SJSA1 (cell line): ENCODE measurements around the gene CHRNB4. TPM values are rescaled to one million over a fixed set of nuclear protein-coding genes. Genes with fewer than 3 reads are reported as not detected.

Source experiments
- DNase-seq, 2 experiments: peaks; one replicate each; pipeline ENCODE4 v3.0.0-alpha.2; 2015 to 2020; ENCODE audit warnings: low spot score in 2 of 2, low read depth in 1 of 2
- H3K27ac ChIP-seq: fragments of 250-450 bp; sonication (Bioruptor Pico); 2 replicates; pipeline ENCODE4 v1.5.1; 2020; ENCODE audit warnings: mild to moderate bottlenecking, moderate library complexity
- H3K27me3 ChIP-seq: fragments of 250-450 bp; sonication (Bioruptor Pico); replicated peaks from 2 replicates; pipeline ENCODE4 v1.5.1; 2020; ENCODE audit warnings: mild to moderate bottlenecking, moderate library complexity
- H3K36me3 ChIP-seq: fragments of 250-450 bp; sonication (Bioruptor Pico); 2 replicates; pipeline ENCODE4 v1.5.1; 2020; ENCODE audit warnings: mild to moderate bottlenecking
- H3K4me1 ChIP-seq: fragments of 250-450 bp; sonication (Bioruptor Pico); replicated peaks from 2 replicates; pipeline ENCODE4 v1.6.1; 2021; ENCODE audit warnings: mild to moderate bottlenecking
- H3K4me3 ChIP-seq: fragments of 250-450 bp; sonication (Bioruptor Pico); 2 replicates; pipeline ENCODE4 v1.5.1; 2020; ENCODE audit warnings: mild to moderate bottlenecking
- H3K9me3 ChIP-seq: fragments of 250-450 bp; sonication (Bioruptor Pico); replicated peaks from 2 replicates; pipeline ENCODE4 v1.5.1; 2020; ENCODE audit warnings: mild to moderate bottlenecking
- total RNA-seq: library from RNA; depleted of rRNA; stranded (reverse); fragments of >200 nt; shearing (Covaris generic); gene quantifications from 2 replicates; pipeline ENCODE4 v1.2.3, GENCODE V29; 2014

CHRNB4 gene
- total RNA-seq, 1 experiment from 2014 or later, result not detected

DNA sequence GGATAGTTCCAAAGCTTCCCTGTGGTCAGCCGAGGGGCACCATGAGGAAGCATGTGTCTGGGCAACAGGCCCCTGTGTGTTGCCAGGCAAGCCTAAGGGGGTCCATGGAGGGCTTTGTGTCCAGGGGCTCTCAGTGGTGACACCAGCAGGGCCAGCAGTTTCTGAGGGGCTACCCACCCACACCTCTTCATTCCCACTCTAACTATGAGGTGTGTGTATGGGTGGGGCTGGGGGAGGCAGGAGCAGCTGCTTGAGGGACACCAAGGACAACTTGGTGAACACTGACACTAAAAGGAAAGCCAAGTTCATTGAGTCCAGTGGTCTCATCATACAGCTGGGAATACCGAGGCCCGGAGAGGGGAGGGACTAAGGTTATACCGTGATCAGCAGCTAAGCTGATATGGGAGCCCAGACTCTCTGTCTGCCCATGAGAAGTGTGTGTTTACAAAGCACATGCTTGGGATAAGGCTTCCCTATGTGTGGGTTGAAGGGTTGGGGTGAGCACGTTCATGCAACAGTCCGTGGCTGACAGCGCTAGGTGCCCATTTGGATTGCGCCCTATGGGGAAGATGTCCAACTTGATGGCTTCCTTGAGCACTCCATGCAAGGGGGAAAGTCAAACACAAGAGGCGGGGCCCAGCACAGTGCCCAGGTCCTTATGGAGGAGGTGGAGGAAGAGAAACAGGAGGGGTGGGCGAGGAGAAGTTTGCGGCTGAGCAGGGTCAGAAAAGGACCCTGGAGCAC lies 34.8 kb upstream of the CHRNB4 start:
- no peak for DNase-seq
- H3K36me3 ChIP-seq, result no peaks in the 10 kb centered on the region
- H3K27me3 ChIP-seq, result no peaks in the 10 kb centered on the region
- no peak overlapping the region for H3K27ac ChIP-seq
- H3K9me3 ChIP-seq, result no peaks in the 10 kb centered on the region
- H3K4me1 ChIP-seq, result no peaks in the 10 kb centered on the region
- no peak overlapping the region for H3K4me3 ChIP-seq

DNA sequence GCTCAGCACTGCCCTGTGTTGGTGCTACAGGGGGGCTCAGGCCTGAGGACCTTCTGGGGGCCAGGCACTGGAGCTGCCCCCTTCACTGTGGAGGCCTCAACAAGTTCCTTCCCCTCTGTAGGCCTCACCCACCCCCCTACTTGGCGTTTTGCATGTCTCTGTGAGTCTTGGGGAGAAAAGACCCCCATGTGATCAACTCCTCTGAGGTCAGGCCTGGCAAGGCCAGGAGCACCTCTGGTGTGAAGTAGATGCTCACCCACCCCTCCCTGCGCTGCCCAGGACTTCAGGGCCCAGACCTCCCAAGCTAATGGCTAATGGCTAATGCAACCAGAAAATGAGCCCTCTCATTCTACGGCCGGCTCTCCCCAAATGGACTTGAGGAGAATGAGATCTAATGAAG lies 34.2 kb upstream of the CHRNB4 start:
- no peak overlapping the region for H3K27ac ChIP-seq
- H3K9me3 ChIP-seq, result no peaks in the 10 kb centered on the region
- H3K36me3 ChIP-seq, result no peaks in the 10 kb centered on the region
- no peak overlapping the region for H3K4me3 ChIP-seq
- no peaks in the 10 kb centered on the region for H3K4me1 ChIP-seq
- H3K27me3 ChIP-seq, result no peaks in the 10 kb centered on the region
- DNase-seq, result no peak

GRCh38 chr15:78673917-78674444 lies 33.0 kb upstream of the CHRNB4 start:
- Histone ChIP-seq H3K27ac (no peak overlapping the region), H3K36me3 (no peaks in the 10 kb centered on the region), H3K9me3 (no peaks in the 10 kb centered on the region), H3K27me3 (no peaks in the 10 kb centered on the region), H3K4me1 (no peaks in the 10 kb centered on the region), H3K4me3 (no peak overlapping the region)
- DNase-seq, result no peak

- no peak for DNase-seq
Observed at GRCh38 chr15:78673476-78673875, 32.5 kb upstream of the CHRNB4 start.

DNA sequence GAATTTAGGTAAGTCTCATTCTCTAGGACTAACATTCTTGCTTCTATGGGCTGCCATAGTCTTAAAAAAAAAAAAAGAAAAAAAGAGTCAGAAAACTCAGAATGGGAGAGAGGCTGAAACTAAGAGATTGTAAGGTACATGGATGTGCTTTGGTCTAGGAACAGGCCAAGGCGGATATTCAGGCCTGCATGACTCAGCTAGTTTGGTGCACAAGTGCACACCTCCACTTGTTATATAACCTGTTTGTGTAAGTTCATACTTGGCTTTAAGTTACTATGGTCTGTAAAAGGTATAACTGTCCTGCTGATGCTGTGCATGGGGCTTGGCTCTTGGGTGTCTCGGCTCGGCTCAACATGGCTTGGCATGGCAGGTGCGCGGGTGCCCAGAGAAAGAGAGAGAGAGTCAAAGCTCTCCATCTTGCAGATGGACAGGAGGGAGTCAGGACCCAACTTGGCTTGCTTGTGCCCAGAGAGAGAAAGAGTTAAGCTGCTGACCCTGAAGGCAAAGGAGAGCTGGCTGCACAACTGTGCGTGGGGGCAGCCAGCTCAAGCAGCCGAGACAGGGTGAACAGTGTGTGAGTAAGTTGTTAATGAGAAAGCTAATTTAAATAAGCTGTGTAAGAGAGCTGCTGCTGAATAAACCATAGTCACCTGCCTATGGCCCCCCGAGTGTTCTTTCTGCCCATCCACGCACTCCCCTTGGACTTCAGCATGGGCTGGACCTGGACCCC lies 31.4 kb upstream of the CHRNB4 start:
- no peaks in the 10 kb centered on the region for H3K4me1 ChIP-seq
- no peaks in the 10 kb centered on the region for H3K9me3 ChIP-seq
- no peaks in the 10 kb centered on the region for H3K36me3 ChIP-seq

More at GRCh38 chr15:78673476-78673875, 32.5 kb upstream of the CHRNB4 start:
- no peak overlapping the region for H3K27ac ChIP-seq
- no peaks in the 10 kb centered on the region for H3K9me3 ChIP-seq
- no peaks in the 10 kb centered on the region for H3K27me3 ChIP-seq
- H3K36me3 ChIP-seq, result no peaks in the 10 kb centered on the region
- H3K4me3 ChIP-seq, result no peak overlapping the region
- no peaks in the 10 kb centered on the region for H3K4me1 ChIP-seq

DNA sequence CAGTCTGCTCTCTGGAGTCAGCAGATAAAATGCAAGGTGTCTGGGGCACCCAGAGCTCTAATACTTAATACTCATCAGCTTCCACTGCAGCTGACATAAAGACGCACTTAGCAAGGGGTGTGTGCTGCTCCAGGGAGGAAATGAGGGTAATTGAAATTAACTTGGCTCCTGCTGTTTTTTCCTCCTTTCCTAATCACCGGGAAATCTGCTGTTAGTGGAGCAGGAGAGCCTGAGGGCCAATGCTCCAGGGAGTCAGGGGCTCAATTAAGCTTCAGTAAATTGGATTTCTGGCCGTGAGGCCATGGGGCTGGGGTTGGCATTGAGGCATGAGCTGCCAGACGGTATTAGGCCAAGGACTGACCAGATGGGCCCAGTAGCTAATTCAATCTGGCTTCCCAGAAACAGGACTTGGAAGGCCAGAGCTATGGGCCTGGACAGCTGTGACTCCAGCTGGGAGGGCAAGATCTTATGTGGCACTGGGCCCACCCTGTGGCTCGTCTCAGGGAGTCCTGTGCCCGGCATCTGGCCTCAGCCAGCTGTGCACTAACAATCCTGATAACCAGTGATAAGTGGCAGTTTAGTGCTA lies 30.7 kb upstream of the CHRNB4 start:
- no peak for DNase-seq
- Histone ChIP-seq H3K4me3 (no peak overlapping the region), H3K9me3 (no peaks in the 10 kb centered on the region), H3K27me3 (0 out of 2 replicates have a peak, but pooled peaks cover under 1% of the 10 kb centered on the region), H3K36me3 (no peaks in the 10 kb centered on the region), H3K27ac (no peak overlapping the region), H3K4me1 (no peaks in the 10 kb centered on the region)

More for the DNA sequence above, 31.4 kb upstream of the CHRNB4 start:
- Histone ChIP-seq H3K4me3 (no peak overlapping the region), H3K27ac (no peak overlapping the region), H3K27me3 (no peaks in the 10 kb centered on the region)
- no peak for DNase-seq

DNA sequence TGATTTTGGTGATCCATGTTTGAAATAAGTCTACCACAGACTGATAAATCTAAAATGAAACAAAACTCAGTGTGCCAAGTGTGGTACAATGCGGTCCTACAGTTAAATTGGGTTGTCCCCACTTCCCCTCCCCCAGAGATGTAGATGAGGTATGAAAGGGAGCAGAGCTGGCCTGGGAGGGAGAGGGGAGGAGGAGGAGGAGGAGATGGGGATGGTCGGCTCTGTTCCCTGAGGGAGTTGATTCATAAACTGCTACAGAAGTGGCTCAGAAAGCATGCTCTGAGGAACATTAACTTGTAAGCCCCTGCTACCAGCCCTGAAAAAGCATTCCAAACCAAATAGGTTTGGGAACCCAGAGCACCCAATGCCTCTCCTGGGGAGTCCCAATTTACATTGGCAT lies 28.0 kb upstream of the CHRNB4 start:
- Histone ChIP-seq H3K9me3 (no peaks in the 10 kb centered on the region), H3K4me3 (no peak overlapping the region), H3K4me1 (no peaks in the 10 kb centered on the region), H3K27ac (no peak overlapping the region), H3K36me3 (no peaks in the 10 kb centered on the region), H3K27me3 (peaks cover 5% of the 10 kb centered on the region; the same call in 1 of the 2 replicates)
- DNase-seq, result no peak

GRCh38 chr15:78667578-78668236 lies 26.7 kb upstream of the CHRNB4 start:
- H3K27ac ChIP-seq, result no peak overlapping the region
- no peaks in the 10 kb centered on the region for H3K36me3 ChIP-seq
- H3K9me3 ChIP-seq, result no peaks in the 10 kb centered on the region
- H3K4me1 ChIP-seq, result peaks cover 3% of the 10 kb centered on the region; the same call in 1 of the 2 replicates
- H3K4me3 ChIP-seq, result no peak overlapping the region
- peaks cover 5% of the 10 kb centered on the region; the same call in 1 of the 2 replicates for H3K27me3 ChIP-seq
- no peak for DNase-seq

DNA sequence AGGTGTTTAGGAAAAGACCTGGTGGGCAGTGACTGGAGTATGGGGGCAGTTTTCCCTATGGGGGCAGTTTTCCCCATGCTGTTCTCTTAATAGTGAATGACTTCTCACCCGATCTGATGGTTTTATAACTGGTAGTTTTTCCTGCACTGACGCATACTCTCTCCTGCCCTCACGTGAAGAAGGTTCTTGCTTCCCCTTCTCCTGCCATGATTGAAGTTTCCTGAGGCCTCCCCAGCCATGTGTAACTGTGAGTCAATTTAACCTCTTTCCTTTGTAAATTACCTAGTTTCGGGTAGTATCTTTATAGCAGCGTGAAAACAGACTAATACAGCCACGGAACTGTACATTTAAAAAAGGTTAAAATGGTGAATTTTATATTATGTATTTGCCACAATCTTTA lies 25.0 kb upstream of the CHRNB4 start:
- Histone ChIP-seq H3K4me1 (peaks cover 3% of the 10 kb centered on the region; the same call in 1 of the 2 replicates), H3K27ac (no peak overlapping the region), H3K36me3 (no peaks in the 10 kb centered on the region), H3K4me3 (no peak overlapping the region), H3K27me3 (peaks cover 5% of the 10 kb centered on the region; the same call in 1 of the 2 replicates), H3K9me3 (no peaks in the 10 kb centered on the region)
- no peak for DNase-seq

- no peak overlapping the region for H3K27ac ChIP-seq
- H3K9me3 ChIP-seq, result no peaks in the 10 kb centered on the region
- H3K4me3 ChIP-seq, result no peak overlapping the region
- H3K27me3 ChIP-seq, result peaks cover 5% of the 10 kb centered on the region; the same call in 1 of the 2 replicates
- no peak for DNase-seq
- H3K36me3 ChIP-seq, result no peaks in the 10 kb centered on the region
- H3K4me1 ChIP-seq, result peaks cover 3% of the 10 kb centered on the region; the same call in 1 of the 2 replicates
Observed at GRCh38 chr15:78663703-78664102, 22.7 kb upstream of the CHRNB4 start.

DNA sequence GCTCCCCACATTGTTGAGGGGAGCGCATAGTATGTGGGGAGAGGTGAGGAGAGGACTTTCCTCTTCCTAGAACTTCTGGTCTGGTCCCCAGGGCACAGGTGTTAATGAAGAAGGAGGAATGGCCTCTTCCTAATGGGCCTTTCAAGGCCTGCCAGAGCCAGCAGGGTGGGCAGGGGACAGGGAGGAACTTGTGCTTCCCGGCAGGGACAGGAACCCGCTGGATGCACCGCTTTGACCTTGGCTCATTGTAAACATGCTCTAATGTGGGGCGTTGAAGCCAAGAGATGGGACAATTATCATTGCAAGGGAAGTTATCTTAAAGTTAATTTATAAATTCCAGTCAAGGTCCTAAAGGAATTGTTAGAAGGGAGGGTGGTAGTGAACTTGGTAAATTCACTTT lies 21.0 kb upstream of the CHRNB4 start:
- no peak overlapping the region for H3K4me3 ChIP-seq
- no peaks in the 10 kb centered on the region for H3K9me3 ChIP-seq
- no peak for DNase-seq
- no peak overlapping the region for H3K27ac ChIP-seq
- H3K36me3 ChIP-seq, result no peaks in the 10 kb centered on the region
- H3K4me1 ChIP-seq, result peaks cover 3% of the 10 kb centered on the region; the same call in 1 of the 2 replicates
- H3K27me3 ChIP-seq, result peaks cover 5% of the 10 kb centered on the region; the same call in 1 of the 2 replicates

DNA sequence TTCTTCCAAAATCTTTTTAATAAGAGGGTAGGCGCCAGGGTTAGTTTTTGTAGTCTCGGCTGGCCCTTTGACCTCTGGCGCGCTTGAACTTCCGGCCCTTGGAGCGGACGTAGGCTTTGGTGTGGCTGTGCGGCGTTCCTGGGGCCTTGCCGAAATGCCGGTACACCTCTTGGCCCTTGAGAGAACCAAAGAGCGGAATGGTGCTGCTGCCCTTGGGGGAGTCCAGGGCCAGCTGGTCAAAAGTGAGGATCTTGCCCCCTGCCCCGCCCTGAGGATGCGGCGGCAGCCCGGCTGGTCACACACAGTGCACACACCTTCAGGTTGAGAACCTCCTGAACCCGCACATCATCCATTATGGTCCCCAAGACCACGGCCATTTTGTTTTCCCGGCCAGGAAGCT lies 20.0 kb upstream of the CHRNB4 start:
- Histone ChIP-seq H3K27ac (no peak overlapping the region), H3K27me3 (peaks cover 3% of the 10 kb centered on the region; the same call in 1 of the 2 replicates), H3K9me3 (no peaks in the 10 kb centered on the region), H3K36me3 (no peaks in the 10 kb centered on the region), H3K4me1 (peaks cover 3% of the 10 kb centered on the region; the same call in 1 of the 2 replicates), H3K4me3 (no peak overlapping the region)
- no peak for DNase-seq

DNA sequence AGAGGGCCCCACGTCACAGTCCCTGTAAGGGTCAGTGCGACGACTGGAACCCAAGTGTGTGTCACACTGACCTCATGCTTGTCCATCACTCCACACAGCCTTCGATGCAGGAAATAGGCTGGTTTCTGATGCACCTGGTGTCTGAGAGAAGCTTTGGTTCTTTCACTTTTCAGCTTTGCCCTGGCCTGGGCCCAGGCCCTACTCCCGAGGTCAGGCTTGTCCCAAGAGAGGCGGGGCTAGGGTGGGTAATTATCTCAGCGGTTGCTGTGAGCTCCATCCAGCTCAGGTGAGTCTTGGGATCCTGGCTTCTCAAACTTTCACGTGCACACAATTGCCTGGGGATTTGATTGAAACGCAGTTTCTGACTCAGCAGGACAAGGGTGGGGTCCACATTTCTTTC lies 19.6 kb upstream of the CHRNB4 start:
- Histone ChIP-seq H3K4me1 (peaks cover 3% of the 10 kb centered on the region; the same call in 1 of the 2 replicates), H3K27me3 (peaks cover 2% of the 10 kb centered on the region; the same call in 1 of the 2 replicates), H3K36me3 (no peaks in the 10 kb centered on the region), H3K4me3 (no peak overlapping the region), H3K27ac (no peak overlapping the region), H3K9me3 (no peaks in the 10 kb centered on the region)
- DNase-seq, result no peak
